Spleen (tissue), 3 donors: ENCODE measurements around the gene CPNE1.

Experiments used
- POLR2A ChIP-seq, 3 donors: fragments of 450-650 bp; IDR thresholded peaks; one replicate each; pipeline ENCODE4 v1.5.1; 2017; ENCODE audit warnings: antibody characterized with exemption in 3 of 3, mild to moderate bottlenecking in 1 of 3
- POLR2AphosphoS5 ChIP-seq, 3 donors: sonication (generic); formaldehyde crosslinking; IDR thresholded peaks; one replicate each; pipeline ENCODE4 v1.5.1; 2017; ENCODE audit warnings: antibody characterized with exemption in 3 of 3

DNA sequence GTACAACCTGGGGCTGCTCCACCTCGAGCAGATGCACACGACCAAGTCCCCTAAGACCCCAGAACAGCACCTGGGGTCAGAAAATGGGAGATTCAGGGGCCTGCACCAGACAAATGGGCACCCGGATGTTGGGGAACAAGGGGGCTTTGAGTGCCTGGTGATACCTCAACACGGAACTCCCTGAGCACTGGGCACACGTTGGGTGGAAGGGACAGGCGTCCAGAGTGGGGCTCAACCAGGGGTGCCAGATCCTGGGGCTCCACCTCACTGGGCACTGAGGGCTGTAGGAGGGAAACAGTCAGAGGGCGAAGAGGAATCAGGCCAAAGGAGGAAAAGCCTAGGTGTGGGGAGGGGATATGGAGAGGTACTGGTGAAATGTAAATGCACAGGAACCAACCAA, 82.6 kb downstream of the CPNE1 start:
- TF ChIP-seq POLR2A (IDR thresholded peaks at IDR 0.05) (no peak), POLR2AphosphoS5 (IDR thresholded peaks at IDR 0.05) (no peak)
